ENCODE data around the gene MRPS35.

Gene MRPS35

GRCh38 chr12:27751386-27752047 is 40.9 kb downstream of the MRPS35 start:
- H3K4me3 Mint-ChIP-seq = no peak overlapping the region
- no peaks in the 10 kb centered on the region for H3K9me3 Mint-ChIP-seq
- H3K27me3 Mint-ChIP-seq (ENCODE audit: low read depth) = no peaks in the 10 kb centered on the region
- no peak overlapping the region for H3K27ac Mint-ChIP-seq
- TF ChIP-seq CTCF (IDR thresholded peaks at IDR 0.05; ENCODE audit: unreplicated experiment in 3 of 3) = no peak
- peaks cover 44% of the 10 kb centered on the region for H3K36me3 Mint-ChIP-seq (ENCODE audit: low read depth)
- H3K4me1 Mint-ChIP-seq = no peaks in the 10 kb centered on the region

GRCh38 chr12:27754795-27755194 is 44.2 kb downstream of the MRPS35 start:
- no peaks in the 10 kb centered on the region for H3K4me1 Mint-ChIP-seq
- H3K27ac Mint-ChIP-seq = peak overlapping the region in 1 of 3 experiments; percentile 37
- peaks cover 30% of the 10 kb centered on the region for H3K36me3 Mint-ChIP-seq (ENCODE audit: low read depth)
- no peak overlapping the region for H3K4me3 Mint-ChIP-seq
- H3K9me3 Mint-ChIP-seq = no peaks in the 10 kb centered on the region
- no peak for TF ChIP-seq CTCF (IDR thresholded peaks at IDR 0.05; ENCODE audit: unreplicated experiment in 3 of 3)
- H3K27me3 Mint-ChIP-seq (ENCODE audit: low read depth) = no peaks in the 10 kb centered on the region

- Mint-ChIP-seq H3K27ac (no peak overlapping the region), H3K27me3 (ENCODE audit: low read depth) (no peaks in the 10 kb centered on the region), H3K9me3 (no peaks in the 10 kb centered on the region), H3K4me1 (no peaks in the 10 kb centered on the region), H3K36me3 (ENCODE audit: low read depth) (peaks cover 30% of the 10 kb centered on the region), H3K4me3 (no peak overlapping the region)
- no peak for TF ChIP-seq CTCF (IDR thresholded peaks at IDR 0.05; ENCODE audit: unreplicated experiment in 3 of 3)
These were observed 46.1 kb downstream of the MRPS35 start for GRCh38 chr12:27756670-27757195.

- Mint-ChIP-seq H3K27ac (no peak overlapping the region), H3K27me3 (ENCODE audit: low read depth) (no peaks in the 10 kb centered on the region), H3K4me3 (no peak overlapping the region), H3K4me1 (no peaks in the 10 kb centered on the region), H3K36me3 (ENCODE audit: low read depth) (peaks cover 3% of the 10 kb centered on the region), H3K9me3 (no peaks in the 10 kb centered on the region)
- TF ChIP-seq CTCF (IDR thresholded peaks at IDR 0.05; ENCODE audit: unreplicated experiment in 3 of 3) = no peak
These were observed 52.1 kb downstream of the MRPS35 start for GRCh38 chr12:27762757-27763156.

GRCh38 chr12:27766587-27766986 is 56.0 kb downstream of the MRPS35 start:
- Mint-ChIP-seq H3K4me3 (no peak overlapping the region), H3K4me1 (no peaks in the 10 kb centered on the region), H3K27ac (no peak overlapping the region), H3K27me3 (ENCODE audit: low read depth) (no peaks in the 10 kb centered on the region), H3K36me3 (ENCODE audit: low read depth) (peaks cover 3% of the 10 kb centered on the region), H3K9me3 (no peaks in the 10 kb centered on the region)
- TF ChIP-seq CTCF (IDR thresholded peaks at IDR 0.05; ENCODE audit: unreplicated experiment in 3 of 3) = no peak

- Mint-ChIP-seq H3K36me3 (ENCODE audit: low read depth) (no peaks in the 10 kb centered on the region), H3K4me3 (no peak overlapping the region)
These were observed 58.6 kb downstream of the MRPS35 start for GRCh38 chr12:27769142-27769673.

More at GRCh38 chr12:27769142-27769673, 58.6 kb downstream of the MRPS35 start:
- no peak for TF ChIP-seq CTCF (IDR thresholded peaks at IDR 0.05; ENCODE audit: unreplicated experiment in 3 of 3)
- H3K27ac Mint-ChIP-seq = peak overlapping the region; percentile 44 to 83 (median 60)
- no peaks in the 10 kb centered on the region for H3K4me1 Mint-ChIP-seq
- no peaks in the 10 kb centered on the region for H3K27me3 Mint-ChIP-seq (ENCODE audit: low read depth)
- no peaks in the 10 kb centered on the region for H3K9me3 Mint-ChIP-seq
